Parathyroid adenoma (tissue), 2 donors: ENCODE measurements around the gene PYY.
A peak's percentile ranks its signal among the peaks of the same experiment; 100 is the strongest.

Experiments used
- H2AFZ ChIP-seq: fragments of 300-600 bp; sonication (generic); one replicate; pipeline ENCODE4 v1.7.0; 2017; ENCODE audit warnings: antibody characterized with exemption, mild to moderate bottlenecking
- H3K27ac ChIP-seq: fragments of 300-600 bp; sonication (generic); one replicate; pipeline ENCODE4 v1.7.0; 2017
- H3K27me3 ChIP-seq: fragments of 300-600 bp; sonication (generic); one replicate; pipeline ENCODE4 v1.7.0; 2017; ENCODE audit warnings: low read length; ENCODE audit not compliant: control insufficient read depth, insufficient read depth
- H3K36me3 ChIP-seq: fragments of 300-600 bp; sonication (generic); one replicate; pipeline ENCODE4 v1.7.0; 2017; ENCODE audit warnings: low read length; ENCODE audit not compliant: control insufficient read depth, insufficient read depth
- H3K4me1 ChIP-seq: fragments of 300-600 bp; sonication (generic); one replicate; pipeline ENCODE4 v1.7.0; 2017; ENCODE audit warnings: control low read depth
- H3K4me2 ChIP-seq: fragments of 300-600 bp; sonication (generic); one replicate; pipeline ENCODE4 v1.7.0; 2017; ENCODE audit warnings: low read length
- H3K4me3 ChIP-seq: fragments of 300-600 bp; sonication (generic); one replicate; pipeline ENCODE4 v1.7.0; 2017; ENCODE audit warnings: low read depth, low read length
- H3K79me2 ChIP-seq: fragments of 300-600 bp; sonication (generic); one replicate; pipeline ENCODE4 v1.7.0; 2017; ENCODE audit warnings: control low read depth
- H3K9ac ChIP-seq: fragments of 300-600 bp; sonication (generic); one replicate; pipeline ENCODE4 v1.7.0; 2017; ENCODE audit warnings: mild to moderate bottlenecking
- H3K9me3 ChIP-seq: fragments of 300-600 bp; sonication (generic); one replicate; pipeline ENCODE4 v1.7.0; 2017; ENCODE audit warnings: low read length; ENCODE audit not compliant: control insufficient read depth
- TF ChIP-seq, protein P1 (sequence below): fragments of 300-600 bp; sonication (generic); IDR thresholded peaks from one replicate; pipeline ENCODE4 v1.7.0; 2017; ENCODE audit warnings: antibody characterized with exemption, mild to moderate bottlenecking
- donor health status: primary hyperparathyroidism.

PYY gene

DNA sequence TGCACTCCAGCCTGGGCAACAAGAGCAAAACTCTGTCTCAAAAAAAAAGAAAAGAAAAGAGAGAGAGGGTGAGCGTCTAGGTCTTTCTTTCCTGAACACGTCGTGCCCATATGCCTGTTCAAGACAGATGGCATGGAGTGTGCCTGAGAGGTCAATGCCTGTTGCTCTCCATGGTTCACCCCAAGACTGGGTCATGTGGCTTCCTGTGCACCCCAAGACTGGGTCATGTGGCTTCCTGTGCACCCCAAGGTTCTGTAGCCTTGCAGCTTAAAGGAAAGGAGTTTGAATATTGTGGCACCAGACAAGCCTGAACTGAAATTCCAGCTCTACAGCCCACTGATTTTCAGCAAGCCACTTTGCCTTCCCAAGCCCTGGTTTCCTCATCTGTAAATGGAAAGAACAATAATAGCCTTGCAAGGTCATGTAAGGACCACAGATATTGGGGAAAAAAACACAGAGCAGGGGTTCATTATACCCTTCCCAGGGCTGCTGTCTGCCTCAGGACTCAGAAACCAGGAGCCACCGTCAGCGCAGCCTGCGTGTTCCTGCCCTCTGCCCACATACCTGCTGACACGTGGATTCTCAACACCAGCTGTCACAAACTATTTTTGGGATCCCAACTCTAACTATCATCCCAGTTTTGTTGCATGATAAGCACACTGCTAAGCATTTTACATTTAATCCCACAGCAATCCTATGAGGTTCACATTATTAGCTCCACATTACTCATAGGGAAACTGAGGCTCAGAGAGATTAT lies 32.7 kb upstream of the PYY start:
- H3K36me3 ChIP-seq, result no peaks in the 10 kb centered on the region
- peak overlapping the region; percentile 57 for H2AFZ ChIP-seq
- no peak overlapping the region for H3K4me2 ChIP-seq
- H3K9me3 ChIP-seq, result no peaks in the 10 kb centered on the region
- H3K27ac ChIP-seq, result peak overlapping the region; percentile 73
- TF ChIP-seq, protein P1, sequence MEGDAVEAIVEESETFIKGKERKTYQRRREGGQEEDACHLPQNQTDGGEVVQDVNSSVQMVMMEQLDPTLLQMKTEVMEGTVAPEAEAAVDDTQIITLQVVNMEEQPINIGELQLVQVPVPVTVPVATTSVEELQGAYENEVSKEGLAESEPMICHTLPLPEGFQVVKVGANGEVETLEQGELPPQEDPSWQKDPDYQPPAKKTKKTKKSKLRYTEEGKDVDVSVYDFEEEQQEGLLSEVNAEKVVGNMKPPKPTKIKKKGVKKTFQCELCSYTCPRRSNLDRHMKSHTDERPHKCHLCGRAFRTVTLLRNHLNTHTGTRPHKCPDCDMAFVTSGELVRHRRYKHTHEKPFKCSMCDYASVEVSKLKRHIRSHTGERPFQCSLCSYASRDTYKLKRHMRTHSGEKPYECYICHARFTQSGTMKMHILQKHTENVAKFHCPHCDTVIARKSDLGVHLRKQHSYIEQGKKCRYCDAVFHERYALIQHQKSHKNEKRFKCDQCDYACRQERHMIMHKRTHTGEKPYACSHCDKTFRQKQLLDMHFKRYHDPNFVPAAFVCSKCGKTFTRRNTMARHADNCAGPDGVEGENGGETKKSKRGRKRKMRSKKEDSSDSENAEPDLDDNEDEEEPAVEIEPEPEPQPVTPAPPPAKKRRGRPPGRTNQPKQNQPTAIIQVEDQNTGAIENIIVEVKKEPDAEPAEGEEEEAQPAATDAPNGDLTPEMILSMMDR, result no peak
- H3K4me1 ChIP-seq, result peaks cover 47% of the 10 kb centered on the region
- H3K9ac ChIP-seq, result no peak overlapping the region
- no peak overlapping the region for H3K4me3 ChIP-seq
- no peaks in the 10 kb centered on the region for H3K79me2 ChIP-seq
- H3K27me3 ChIP-seq, result no peaks in the 10 kb centered on the region

DNA sequence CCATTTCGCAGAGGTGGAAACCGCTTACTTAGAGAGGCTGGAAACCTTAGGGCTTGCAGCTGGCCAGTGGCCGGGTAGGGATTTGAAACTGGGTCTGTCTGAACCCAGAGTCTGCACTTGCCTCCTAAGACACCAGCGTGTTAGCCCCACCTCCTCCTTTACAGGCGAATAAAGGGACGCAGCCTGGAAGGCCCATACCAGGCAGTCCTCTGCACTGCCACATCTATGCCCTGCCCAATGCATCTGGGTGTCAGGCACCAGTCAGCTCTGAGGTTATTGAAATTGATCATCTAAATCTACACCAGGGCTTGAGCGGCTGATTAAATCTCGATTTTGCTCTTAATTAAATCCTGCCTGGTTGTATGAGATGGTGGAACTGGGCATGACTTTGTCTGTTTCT lies 30.8 kb upstream of the PYY start:
- Histone ChIP-seq H3K4me3 (no peak overlapping the region), H3K36me3 (no peaks in the 10 kb centered on the region), H3K9ac (no peak overlapping the region)

DNA sequence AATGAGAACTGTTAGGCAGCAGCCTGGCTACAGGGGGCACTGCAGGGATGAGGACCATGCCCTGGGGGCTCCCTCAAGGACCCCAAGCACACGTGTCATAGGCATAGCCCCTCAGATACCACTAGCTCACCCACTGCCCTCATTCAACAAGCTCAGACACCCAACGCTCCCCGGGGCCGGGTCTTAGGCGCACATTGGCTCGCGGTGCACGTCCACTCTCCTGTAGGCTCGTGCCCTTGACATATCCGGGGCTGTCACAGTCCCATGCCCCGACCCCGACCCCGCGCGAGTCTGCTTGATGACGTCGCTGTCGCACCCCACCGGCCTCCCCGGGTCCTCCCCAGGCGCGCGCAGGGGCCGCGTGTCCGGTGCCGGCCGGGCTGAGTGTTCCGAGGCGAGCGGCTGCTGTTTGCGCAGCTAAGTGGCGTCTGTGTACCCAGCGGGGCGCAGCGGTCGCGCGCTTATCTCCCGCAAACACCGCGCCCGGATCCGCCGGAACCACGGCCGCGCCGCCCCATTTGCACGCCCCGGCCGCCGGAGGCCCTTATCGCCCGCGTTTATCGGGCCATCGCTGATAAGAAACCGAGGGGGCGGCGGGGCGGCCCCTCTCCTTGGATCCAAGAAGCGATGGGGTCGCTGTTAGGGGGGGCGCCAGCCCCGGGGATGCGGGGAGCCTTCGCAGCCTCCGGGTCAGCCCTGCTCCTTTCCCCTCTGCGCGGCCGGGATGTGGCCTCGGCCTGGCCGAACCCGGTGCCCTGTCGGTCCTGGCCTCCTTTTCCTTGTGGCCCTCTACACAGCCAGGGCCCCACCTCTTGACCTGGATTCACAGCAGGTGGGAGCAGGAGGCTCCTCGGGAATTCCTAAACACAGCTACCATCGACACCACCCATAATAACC lies 30.0 kb upstream of the PYY start:
- Histone ChIP-seq H3K4me2 (peak overlapping the region; percentile 72), H3K27ac (peak overlapping the region; percentile 87), H3K79me2 (no peaks in the 10 kb centered on the region), H3K4me1 (peaks cover 47% of the 10 kb centered on the region), H3K9ac (peak overlapping the region; percentile 32), H3K27me3 (no peaks in the 10 kb centered on the region), H3K36me3 (no peaks in the 10 kb centered on the region), H3K4me3 (peak overlapping the region; percentile 44), H3K9me3 (no peaks in the 10 kb centered on the region), H2AFZ (peak overlapping the region; percentile 96)
- TF ChIP-seq, protein P1, result peak; percentile 36

More for the DNA sequence above, 30.8 kb upstream of the PYY start:
- H3K4me2 ChIP-seq, result no peak overlapping the region
- H3K79me2 ChIP-seq, result no peaks in the 10 kb centered on the region
- peak overlapping the region; percentile 96 for H2AFZ ChIP-seq
- H3K4me1 ChIP-seq, result peaks cover 47% of the 10 kb centered on the region
- no peaks in the 10 kb centered on the region for H3K9me3 ChIP-seq
- H3K27ac ChIP-seq, result peak overlapping the region; percentile 87
- no peaks in the 10 kb centered on the region for H3K27me3 ChIP-seq
- TF ChIP-seq, protein P1, result no peak

DNA sequence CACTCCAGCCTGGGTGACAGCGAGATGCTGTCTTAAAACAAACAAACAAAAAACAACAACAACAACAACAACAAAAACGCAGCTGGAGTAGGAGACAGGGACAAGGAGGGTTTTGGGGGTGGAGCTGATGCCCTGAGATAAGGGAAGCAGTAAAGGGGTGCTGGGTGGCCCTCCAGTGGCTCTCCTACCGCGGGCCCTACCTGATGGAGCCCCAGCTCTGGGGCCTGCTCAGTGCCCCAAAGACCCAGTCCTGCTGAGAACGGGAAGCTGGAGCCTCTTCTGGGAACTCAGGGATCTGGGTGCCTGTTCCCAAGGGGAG lies 29.4 kb upstream of the PYY start:
- Histone ChIP-seq H3K4me3 (peak overlapping the region; percentile 44), H3K4me1 (peaks cover 47% of the 10 kb centered on the region), H2AFZ (peak overlapping the region; percentile 96), H3K9me3 (no peaks in the 10 kb centered on the region), H3K36me3 (no peaks in the 10 kb centered on the region), H3K9ac (no peak overlapping the region), H3K27me3 (no peaks in the 10 kb centered on the region), H3K27ac (peak overlapping the region; percentile 87), H3K79me2 (no peaks in the 10 kb centered on the region), H3K4me2 (peak overlapping the region; percentile 72)
- TF ChIP-seq, protein P1, result no peak
